Astrocyte of the cerebellum (primary cell): ENCODE data around the gene PPFIA2.

Source experiments
- DNase-seq: peaks from one replicate; pipeline ENCODE4 v3.0.0-alpha.2; 2011; ENCODE audit warnings: low read depth
- H3K4me3 ChIP-seq: 2 replicates; pipeline ENCODE4 v1.5.1; 2011; ENCODE audit warnings: mild to moderate bottlenecking, low read depth, low read length, moderate library complexity
- CTCF ChIP-seq: IDR thresholded peaks from 2 replicates; pipeline ENCODE4 v1.5.1; 2012; ENCODE audit warnings: low read length, low read depth, moderate library complexity, mild to moderate bottlenecking; ENCODE audit errors: missing control alignments
- in situ Hi-C: cut with HindIII; loops from 2 replicates; pipeline ENCODE4 v1.10.0; 2017; ENCODE audit warnings: low sequenced_read_pairs

PPFIA2 gene

GRCh38 chr12:81412940-81413339 is 346.2 kb downstream of the PPFIA2 start:
- no peak overlapping the region for H3K4me3 ChIP-seq
- in situ Hi-C loops: no loop called here
- no peak for DNase-seq
- TF ChIP-seq CTCF: no peak

- H3K4me3 ChIP-seq: no peak overlapping the region
- TF ChIP-seq CTCF: no peak
- in situ Hi-C loops: no loop called here
- DNase-seq: no peak
These were observed 355.8 kb downstream of the PPFIA2 start for GRCh38 chr12:81403348-81403747.

GRCh38 chr12:81401241-81401640 is 357.9 kb downstream of the PPFIA2 start:
- DNase-seq: no peak
- TF ChIP-seq CTCF: no peak
- in situ Hi-C loops: no loop called here
- H3K4me3 ChIP-seq: no peak overlapping the region

- in situ Hi-C loops: no loop called here
- H3K4me3 ChIP-seq: no peak overlapping the region
- DNase-seq: no peak
- TF ChIP-seq CTCF: no peak
These were observed 359.1 kb downstream of the PPFIA2 start for GRCh38 chr12:81400024-81400423.

GRCh38 chr12:81395431-81395830 is 363.7 kb downstream of the PPFIA2 start:
- no peak for TF ChIP-seq CTCF
- DNase-seq: no peak
- in situ Hi-C loops: no loop called here
- no peak overlapping the region for H3K4me3 ChIP-seq

GRCh38 chr12:81389550-81390099 is 369.5 kb downstream of the PPFIA2 start:
- in situ Hi-C loops: no loop called here
- DNase-seq: no peak
- TF ChIP-seq CTCF: no peak
- no peak overlapping the region for H3K4me3 ChIP-seq

GRCh38 chr12:81386101-81386500 is 373.0 kb downstream of the PPFIA2 start:
- in situ Hi-C loops: no loop called here
- no peak for DNase-seq
- no peak for TF ChIP-seq CTCF
- no peak overlapping the region for H3K4me3 ChIP-seq
